ENCODE data around the gene LAMA3. TPM values are rescaled to one million over a fixed set of nuclear protein-coding genes. Genes with fewer than 3 reads are reported as not detected.

LAMA3 gene
- polyA plus RNA-seq, 1 of the 3 experiments (the other 2 are of a cell fraction), result 3.5 TPM

DNA sequence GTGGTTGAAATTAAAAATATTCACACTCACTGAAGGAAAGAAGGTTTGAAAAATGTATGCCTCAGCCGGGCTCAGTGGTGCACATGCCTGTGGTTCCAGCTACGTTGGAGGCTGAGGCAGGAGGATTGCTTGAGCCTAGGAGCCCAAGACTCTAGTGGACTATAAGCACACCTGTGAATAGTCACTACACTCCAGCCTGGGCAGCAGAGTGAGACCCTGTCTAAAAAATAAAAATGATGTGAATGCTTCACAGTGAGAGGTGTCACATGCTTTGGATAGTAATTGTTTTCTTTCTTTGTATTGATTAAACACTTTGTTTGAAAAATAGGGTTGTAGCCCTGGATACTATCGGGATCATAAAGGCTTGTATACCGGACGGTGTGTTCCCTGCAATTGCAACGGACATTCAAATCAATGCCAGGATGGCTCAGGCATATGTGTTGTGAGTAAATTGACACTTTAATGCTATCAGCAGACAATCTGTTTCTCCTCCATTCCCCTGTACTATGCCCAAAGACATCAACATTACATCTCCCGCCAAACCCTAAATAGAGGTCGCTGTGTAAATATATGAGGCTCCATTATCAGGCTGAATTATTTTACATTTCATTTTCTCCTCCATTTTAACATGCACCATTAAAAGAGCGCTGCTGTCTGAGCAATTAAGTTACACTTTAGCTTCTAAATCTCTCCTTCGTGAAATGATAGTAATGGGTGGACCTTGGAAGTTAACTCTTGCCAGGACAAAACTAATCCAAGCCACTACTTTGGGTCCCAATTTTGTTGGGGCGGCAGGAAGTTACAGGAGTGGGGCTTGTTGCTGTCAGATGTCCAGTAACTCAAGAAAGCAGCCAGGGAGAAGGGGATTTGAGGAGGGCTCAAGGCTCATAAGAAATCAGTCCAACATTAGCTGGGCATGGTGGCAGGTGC is 187.0 kb downstream of the LAMA3 start:
- no peaks in the 10 kb centered on the region for H3K9me2 ChIP-seq
- POLR2A ChIA-PET, result no interaction called here
- H3K27me3 ChIP-seq (ENCODE audit: insufficient read depth), result no peaks in the 10 kb centered on the region
- H3K79me2 ChIP-seq (ENCODE audit: insufficient read depth), result no peaks in the 10 kb centered on the region
- no peaks in the 10 kb centered on the region for H4K20me1 ChIP-seq (ENCODE audit: insufficient read depth)
- H3K36me3 ChIP-seq (replicated peaks in 1 of 2; ENCODE audit: control insufficient read depth in 1 of 2, insufficient read depth in 2 of 2, low read length in 1 of 2), result no peaks in the 10 kb centered on the region
- CTCF ChIA-PET, result no interaction called here
- no peak overlapping the region for H3K27ac ChIP-seq (ENCODE audit: low read depth in 2 of 2, low read length in 1 of 2)
- peaks cover 4 to 6% of the 10 kb centered on the region in 2 experiments; a peak in 2 of 4 replicates for H3K4me1 ChIP-seq (ENCODE audit: control insufficient read depth in 1 of 2, insufficient read depth in 2 of 2, low read depth in 1 of 2, low read length in 1 of 2)
- H3K4me2 ChIP-seq, result no peak overlapping the region
- no peak overlapping the region for H3K9ac ChIP-seq
- H3K9me3 ChIP-seq, result no peaks in the 10 kb centered on the region
- no peak overlapping the region for H3K4me3 ChIP-seq (ENCODE audit: low read depth in 2 of 2, low read length in 1 of 2)
- TF ChIP-seq YY1 (IDR thresholded peaks at IDR 0.05; ENCODE audit: low read depth) (no peak), SIN3A (IDR thresholded peaks at IDR 0.05; ENCODE audit: borderline replicate concordance, low read depth, low read length) (no peak), EZH2phosphoT487 (IDR thresholded peaks at IDR 0.05; ENCODE audit: borderline replicate concordance, low read depth) (no peak), ELF1 (IDR thresholded peaks at IDR 0.05) (no peak), FOXJ3 (CRISPR knock-in tag; IDR thresholded peaks at IDR 0.05) (no peak), FOSL2 (IDR thresholded peaks at IDR 0.05; ENCODE audit: borderline replicate concordance, low read depth) (no peak), EP300 (IDR thresholded peaks at IDR 0.05; ENCODE audit: borderline replicate concordance in 1 of 2, low read depth in 1 of 2, low read length in 1 of 2) (no peak), CTCF (IDR thresholded peaks at IDR 0.05) (no peak), NRF1 (IDR thresholded peaks at IDR 0.05; ENCODE audit: low read depth, low read length) (no peak), SMC3 (IDR thresholded peaks at IDR 0.05; ENCODE audit: low read depth, low read length) (no peak), MEF2A (IDR thresholded peaks at IDR 0.05; ENCODE audit: borderline replicate concordance, low read depth) (no peak), RXRA (IDR thresholded peaks at IDR 0.05; ENCODE audit: borderline replicate concordance, low read depth) (no peak), RCOR1 (IDR thresholded peaks at IDR 0.05; ENCODE audit: low read length) (no peak), TAF1 (IDR thresholded peaks at IDR 0.05; ENCODE audit: borderline replicate concordance, low read depth, low read length) (no peak)
- TF ChIP-seq, protein P1, sequence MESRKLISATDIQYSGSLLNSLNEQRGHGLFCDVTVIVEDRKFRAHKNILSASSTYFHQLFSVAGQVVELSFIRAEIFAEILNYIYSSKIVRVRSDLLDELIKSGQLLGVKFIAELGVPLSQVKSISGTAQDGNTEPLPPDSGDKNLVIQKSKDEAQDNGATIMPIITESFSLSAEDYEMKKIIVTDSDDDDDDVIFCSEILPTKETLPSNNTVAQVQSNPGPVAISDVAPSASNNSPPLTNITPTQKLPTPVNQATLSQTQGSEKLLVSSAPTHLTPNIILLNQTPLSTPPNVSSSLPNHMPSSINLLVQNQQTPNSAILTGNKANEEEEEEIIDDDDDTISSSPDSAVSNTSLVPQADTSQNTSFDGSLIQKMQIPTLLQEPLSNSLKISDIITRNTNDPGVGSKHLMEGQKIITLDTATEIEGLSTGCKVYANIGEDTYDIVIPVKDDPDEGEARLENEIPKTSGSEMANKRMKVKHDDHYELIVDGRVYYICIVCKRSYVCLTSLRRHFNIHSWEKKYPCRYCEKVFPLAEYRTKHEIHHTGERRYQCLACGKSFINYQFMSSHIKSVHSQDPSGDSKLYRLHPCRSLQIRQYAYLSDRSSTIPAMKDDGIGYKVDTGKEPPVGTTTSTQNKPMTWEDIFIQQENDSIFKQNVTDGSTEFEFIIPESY (IDR thresholded peaks at IDR 0.05; ENCODE audit: borderline replicate concordance, low read depth), result no peak
- WGBS (ENCODE audit: low lambda C conversion rate), result 90% methylated on average over 11 of the region's 11 CpGs
- DNase-seq, result no peak
- no peaks in the 10 kb centered on the region for H3F3A ChIP-seq (replicated peaks; ENCODE audit: insufficient read depth)
- no peak overlapping the region for H2AFZ ChIP-seq (ENCODE audit: low read depth)

All from SK-N-SH (cell line).